Sigmoid colon (tissue), 4 donors: Measurements from ENCODE around the gene HOXB2.

ENCODE experiments used
- CTCF ChIP-seq, 4 experiments: fragments of 450-650 bp in 3 of 4; fragments of 200-600 bp in 1 of 4; IDR thresholded peaks; one replicate each; pipeline ENCODE4 v1.5.1; 2016 to 2019; ENCODE audit warnings: antibody characterized with exemption in 4 of 4, mild to moderate bottlenecking in 3 of 4, moderate library complexity in 2 of 4
- EP300 ChIP-seq, 4 donors: sonication (generic); formaldehyde crosslinking; IDR thresholded peaks; one replicate each; pipeline ENCODE4 v1.6.1; 2017; ENCODE audit warnings: antibody characterized with exemption in 4 of 4
- POLR2A ChIP-seq, 2 donors: fragments of 450-650 bp; IDR thresholded peaks; one replicate each; pipeline ENCODE4 v1.6.1; 2016; ENCODE audit warnings: antibody characterized with exemption in 2 of 2, mild to moderate bottlenecking in 2 of 2, moderate library complexity in 2 of 2
- POLR2AphosphoS5 ChIP-seq, 4 donors: sonication (generic); formaldehyde crosslinking; IDR thresholded peaks; one replicate each; pipeline ENCODE4 v1.6.1; 2017; ENCODE audit warnings: antibody characterized with exemption in 4 of 4

- TF ChIP-seq CTCF (IDR thresholded peaks at IDR 0.05) (no peak), POLR2AphosphoS5 (IDR thresholded peaks at IDR 0.05) (no peak), EP300 (IDR thresholded peaks at IDR 0.05) (no peak), POLR2A (IDR thresholded peaks at IDR 0.05) (no peak)
Measured at GRCh38 chr17:48589060-48589830, 44.3 kb upstream of the HOXB2 start.
